ENCODE measurements around the gene MRGPRD.
A peak's percentile ranks its signal among the peaks of the same experiment; 100 is the strongest.

Gene MRGPRD

GRCh38 chr11:68973219-68973618 lies 7.6 kb downstream of the MRGPRD start:
- no peak for DNase-seq (ENCODE audit: extremely low spot score, insufficient read length, low read depth)
- FAIRE-seq = no peak

- FAIRE-seq (no peak), DNase-seq (ENCODE audit: extremely low spot score, insufficient read length, low read depth) (no peak)
Observed at GRCh38 chr11:68970921-68971636, 9.7 kb downstream of the MRGPRD start.

DNA sequence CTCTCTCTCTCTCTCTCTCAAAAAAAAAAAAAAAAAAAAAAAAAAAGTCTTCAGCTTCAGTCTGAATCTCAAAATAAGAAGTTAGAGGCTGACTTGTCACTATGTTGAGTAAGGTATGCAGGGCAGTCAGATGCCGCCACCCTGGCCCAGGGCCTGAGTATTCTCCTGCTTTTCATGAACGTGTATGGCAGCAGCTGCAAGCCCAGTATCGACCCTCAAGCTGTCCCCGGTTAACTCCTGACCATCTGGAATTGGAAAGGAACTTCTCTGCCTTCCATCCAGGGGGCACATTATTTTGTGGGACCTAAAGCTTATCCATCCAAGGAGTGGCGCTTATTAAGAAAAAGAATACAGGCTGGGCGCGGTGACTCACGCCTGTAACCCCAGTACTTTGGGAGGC lies 11.4 kb downstream of the MRGPRD start:
- no peak for DNase-seq (ENCODE audit: extremely low spot score, insufficient read length, low read depth)
- no peak for FAIRE-seq

DNA sequence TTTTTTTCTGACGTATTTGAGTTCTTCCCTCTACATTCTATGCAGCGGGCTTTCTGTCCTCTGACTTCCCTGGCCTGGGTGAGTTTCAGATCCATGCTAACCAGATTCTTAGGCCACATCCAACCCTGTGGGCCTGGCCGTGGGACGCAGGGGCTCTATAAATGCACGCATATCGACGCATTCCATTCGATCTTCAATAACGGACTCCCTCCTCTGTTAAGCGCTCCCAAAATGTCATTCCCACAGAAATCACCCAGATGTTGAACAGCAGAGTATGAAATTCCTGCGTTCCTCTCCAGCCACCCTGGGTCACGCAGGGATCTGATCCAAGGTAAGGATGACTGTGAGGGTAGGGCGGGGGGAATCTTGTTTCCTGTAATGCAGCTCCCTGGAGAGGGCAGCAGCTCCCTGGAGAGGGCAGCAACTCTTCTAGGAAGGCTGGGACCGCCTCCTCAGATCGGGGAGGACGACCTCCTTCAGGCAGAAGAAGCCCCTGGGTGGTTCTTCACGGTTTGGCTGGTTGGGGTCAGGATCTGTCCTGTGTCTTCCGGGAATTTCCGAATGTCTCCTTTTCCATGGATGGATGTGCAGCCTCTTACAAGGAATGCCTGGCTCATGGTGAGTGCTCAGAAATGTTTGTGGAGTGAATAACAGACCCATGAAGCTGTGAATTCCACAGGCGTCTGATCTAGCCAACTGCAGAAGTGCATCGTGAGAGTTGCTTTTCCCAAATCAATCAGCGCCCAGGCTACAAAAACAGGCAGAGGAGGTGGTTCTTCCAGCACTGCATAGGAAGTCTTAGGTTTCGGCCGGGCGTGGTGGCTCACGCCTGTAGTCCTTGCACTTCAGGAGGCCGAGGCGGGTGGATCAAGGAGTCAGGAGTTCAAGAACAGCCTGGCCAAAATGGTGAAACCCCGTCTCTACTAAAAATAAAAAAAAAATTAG lies 12.2 kb downstream of the MRGPRD start:
- FAIRE-seq = no peak

DNA sequence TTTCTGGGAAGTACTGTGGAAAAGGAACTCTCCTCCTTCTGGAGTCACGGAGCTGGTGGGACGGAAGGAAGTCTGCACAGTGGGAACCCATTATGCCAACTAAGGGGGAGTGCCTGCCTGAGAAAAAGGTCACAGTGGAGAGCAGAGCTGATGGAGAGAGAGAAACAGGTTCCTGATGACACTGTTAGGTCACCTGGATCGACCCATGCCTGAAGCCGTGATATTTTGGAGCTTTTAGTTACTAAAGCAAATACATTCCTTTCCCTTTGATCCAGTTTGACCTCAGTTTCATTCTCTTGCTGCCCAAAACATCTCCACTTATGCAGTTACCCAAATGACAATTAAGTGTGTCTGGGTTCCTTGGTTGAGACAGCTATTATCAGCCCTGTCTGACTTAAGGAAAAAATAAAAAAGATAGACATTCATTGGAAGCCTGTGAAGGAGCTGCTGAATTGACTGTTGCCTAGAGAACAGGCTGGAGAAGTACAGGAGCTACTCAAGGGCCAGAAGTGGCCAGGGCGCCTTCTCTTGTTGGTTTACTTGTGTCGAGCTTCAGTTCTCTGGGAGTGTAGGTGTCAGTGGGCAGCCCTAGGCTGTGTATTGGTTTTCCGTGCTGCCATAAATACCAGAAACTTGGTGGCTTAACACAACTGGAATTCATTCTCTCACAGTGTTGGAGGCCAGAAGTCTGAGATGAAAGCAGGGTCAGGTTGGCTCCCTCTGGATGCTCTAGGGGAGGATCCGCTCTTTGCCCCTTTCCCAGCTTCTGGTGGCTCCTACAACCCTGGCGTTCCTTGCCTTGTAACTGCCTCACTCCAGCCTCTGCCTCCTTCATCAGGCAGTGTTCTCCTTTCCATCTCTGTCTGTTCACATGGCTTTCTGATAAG lies 13.6 kb downstream of the MRGPRD start:
- DNase-seq (ENCODE audit: extremely low spot score, insufficient read length, low read depth) (no peak), FAIRE-seq (no peak)

More for the DNA sequence above, 12.2 kb downstream of the MRGPRD start:
- no peak for DNase-seq (ENCODE audit: extremely low spot score, insufficient read length, low read depth)

- no peak for DNase-seq (ENCODE audit: extremely low spot score, insufficient read length, low read depth)
- FAIRE-seq = no peak
Observed at GRCh38 chr11:68965901-68966853, 14.6 kb downstream of the MRGPRD start.

DNA sequence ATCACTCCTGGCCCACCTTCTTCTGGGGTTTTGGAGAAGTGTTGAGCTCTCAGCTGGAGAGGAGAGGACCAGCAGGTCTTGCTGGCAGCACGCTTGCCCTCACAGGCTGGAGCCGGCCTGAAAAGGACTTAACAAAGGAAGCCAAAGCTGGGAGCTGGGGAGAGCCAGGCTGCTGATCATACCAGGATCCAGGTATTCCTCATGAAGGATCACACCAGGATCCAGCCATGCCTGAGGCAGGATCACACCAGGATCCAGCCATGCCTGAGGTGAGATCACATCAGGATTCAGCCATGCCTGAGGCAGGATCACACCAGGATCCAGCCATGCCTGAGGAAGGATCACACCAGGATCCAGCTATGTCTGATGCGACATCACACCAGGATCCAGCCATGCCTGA lies 17.0 kb downstream of the MRGPRD start:
- FAIRE-seq = peak; percentile 9
- DNase-seq (ENCODE audit: extremely low spot score, insufficient read length, low read depth) = no peak

DNA sequence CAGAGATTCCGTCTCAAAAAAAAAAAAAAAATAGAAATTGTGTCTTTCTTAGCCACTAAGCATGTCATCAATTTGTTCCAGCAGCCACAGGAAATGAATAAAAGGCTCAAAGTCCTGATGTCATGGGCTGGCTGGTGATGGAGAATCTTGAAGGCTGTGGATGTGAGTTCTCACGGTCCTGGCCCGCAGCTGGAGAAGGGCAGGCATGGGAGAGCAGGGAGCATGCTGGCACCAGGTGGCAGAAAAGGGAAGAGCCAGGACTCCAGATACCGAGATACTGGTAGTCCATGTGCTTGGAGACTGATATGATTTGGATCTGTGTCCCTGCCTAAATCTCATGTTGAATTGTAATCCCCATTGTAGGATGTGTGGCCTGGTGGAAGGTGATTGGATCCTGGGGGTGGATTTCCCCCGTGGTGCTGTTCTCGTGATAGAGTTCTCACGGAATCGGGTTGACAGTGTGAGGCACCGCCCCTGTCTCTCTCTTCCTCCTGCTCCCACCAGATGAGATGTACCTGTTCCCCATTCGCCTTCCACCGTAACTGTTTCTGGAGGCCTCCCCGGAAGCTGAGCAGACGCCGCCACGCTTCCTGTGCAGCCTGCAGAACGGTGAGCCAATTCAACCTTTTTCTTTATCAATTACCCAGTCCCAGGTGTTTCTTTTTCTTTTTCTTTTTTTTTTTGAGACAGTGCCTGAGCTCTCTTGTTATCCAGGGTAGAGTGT lies 18.1 kb downstream of the MRGPRD start:
- no peak for FAIRE-seq

DNA sequence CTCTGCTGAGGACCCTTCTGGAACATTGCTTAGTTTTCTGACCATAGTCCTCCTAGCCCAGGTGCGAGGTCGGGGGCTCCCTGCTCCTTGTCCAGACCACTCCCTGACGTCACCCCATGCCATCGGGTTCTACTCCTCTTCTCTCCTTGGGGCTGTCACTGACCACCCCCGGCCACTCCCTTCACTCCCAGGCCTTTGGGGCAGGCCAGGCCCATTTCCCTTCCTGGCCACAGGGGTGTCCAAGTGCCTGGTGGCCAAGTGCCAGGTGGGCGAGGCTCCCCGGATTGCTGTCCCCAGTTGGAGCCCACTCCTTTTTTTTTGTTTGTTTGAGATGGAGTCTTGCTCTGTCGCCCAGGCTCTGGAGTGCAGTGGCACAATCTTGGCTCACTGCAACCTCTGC lies 19.5 kb downstream of the MRGPRD start:
- DNase-seq (ENCODE audit: extremely low spot score, insufficient read length, low read depth) (no peak), FAIRE-seq (no peak)

More for the DNA sequence above, 18.1 kb downstream of the MRGPRD start:
- DNase-seq (ENCODE audit: extremely low spot score, insufficient read length, low read depth) = no peak

DNA sequence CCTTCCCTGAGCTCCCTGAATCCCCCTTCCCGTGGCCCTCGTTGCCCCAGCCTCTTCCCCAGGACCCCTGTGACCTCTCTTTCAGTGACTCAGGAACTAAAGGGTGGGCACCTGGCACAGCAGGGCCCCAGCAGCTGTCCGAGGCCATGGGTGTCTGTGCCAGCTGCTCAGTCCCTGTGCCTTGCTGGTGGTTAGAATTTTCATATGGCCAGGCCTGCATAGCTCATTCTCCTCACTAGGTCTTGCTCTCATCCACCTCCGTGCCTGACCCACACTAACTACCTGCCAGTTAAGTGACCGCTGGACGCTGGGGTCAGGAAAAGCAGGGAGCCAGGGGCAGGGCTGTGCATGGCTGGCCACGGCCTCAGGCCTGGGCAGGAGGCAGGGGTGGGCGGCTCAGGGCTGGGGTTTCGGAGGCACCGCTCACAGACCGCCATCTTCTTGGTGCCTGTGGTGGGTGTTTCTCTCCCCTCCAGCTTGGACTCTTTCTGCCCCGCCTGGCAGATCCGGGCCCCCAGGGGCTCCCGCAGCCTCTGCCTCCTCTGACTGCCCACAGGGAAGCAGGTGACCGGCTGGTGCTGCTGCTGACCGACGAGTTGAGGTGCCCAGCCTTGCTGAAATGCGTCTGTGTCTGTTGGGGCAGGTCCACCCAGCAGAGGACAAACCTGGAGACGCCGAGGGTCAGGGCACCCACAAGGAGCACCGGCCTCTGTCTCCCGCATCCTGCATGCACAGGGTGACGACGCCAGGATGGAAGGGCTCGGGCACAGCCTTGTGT lies 20.3 kb downstream of the MRGPRD start:
- FAIRE-seq (no peak), DNase-seq (ENCODE audit: extremely low spot score, insufficient read length, low read depth) (no peak)

- FAIRE-seq (no peak), DNase-seq (ENCODE audit: extremely low spot score, insufficient read length, low read depth) (no peak)
Observed at GRCh38 chr11:68959465-68960293, 21.1 kb downstream of the MRGPRD start.

DNA sequence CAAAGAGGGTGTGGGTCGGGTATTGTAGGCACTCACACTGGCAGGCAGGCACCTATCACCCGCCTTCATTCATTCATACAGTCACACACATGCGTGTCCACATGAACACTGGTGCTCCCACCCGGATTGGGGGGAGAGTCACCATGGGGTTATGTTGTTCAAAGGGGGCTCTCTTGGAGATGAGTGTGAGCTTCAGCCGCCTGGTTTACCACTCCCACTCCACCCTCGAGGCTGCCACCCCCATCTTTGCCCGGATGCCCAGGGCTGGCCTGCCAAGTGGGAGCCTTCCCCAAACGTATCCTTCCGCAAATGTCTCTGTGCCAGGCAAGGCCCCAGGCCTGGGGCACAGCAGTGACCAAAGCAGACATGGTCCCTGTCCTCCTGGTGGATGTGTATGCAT lies 22.6 kb downstream of the MRGPRD start:
- FAIRE-seq = no peak
- no peak for DNase-seq (ENCODE audit: extremely low spot score, insufficient read length, low read depth)

- DNase-seq (ENCODE audit: extremely low spot score, insufficient read length, low read depth) = no peak
- no peak for FAIRE-seq
Observed at GRCh38 chr11:68956547-68957254, 24.1 kb downstream of the MRGPRD start.

DNA sequence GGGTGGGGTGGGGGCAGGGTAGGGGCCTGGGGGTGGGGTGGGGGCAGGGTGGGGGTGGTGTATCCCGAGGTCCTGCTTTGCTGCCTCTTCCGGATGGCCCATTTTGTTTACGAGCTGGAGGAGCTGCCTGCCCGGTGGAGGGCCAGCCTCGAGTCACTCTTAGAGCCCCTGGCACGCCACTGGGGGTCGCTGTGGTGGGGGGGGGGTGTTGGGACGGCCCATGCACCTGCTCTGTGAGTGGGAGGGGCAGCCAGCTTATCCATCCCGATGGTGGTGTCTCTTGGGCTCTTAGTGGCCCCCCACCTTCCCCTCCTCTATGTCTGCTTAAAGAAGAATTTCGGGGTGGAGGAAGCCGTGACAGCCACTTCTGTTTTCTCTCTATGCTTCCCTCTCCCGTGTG lies 24.6 kb downstream of the MRGPRD start:
- FAIRE-seq = no peak
- DNase-seq (ENCODE audit: extremely low spot score, insufficient read length, low read depth) = no peak

- DNase-seq (ENCODE audit: extremely low spot score, insufficient read length, low read depth) (no peak), FAIRE-seq (no peak)
Observed at GRCh38 chr11:68955607-68955958, 25.2 kb downstream of the MRGPRD start.

DNA sequence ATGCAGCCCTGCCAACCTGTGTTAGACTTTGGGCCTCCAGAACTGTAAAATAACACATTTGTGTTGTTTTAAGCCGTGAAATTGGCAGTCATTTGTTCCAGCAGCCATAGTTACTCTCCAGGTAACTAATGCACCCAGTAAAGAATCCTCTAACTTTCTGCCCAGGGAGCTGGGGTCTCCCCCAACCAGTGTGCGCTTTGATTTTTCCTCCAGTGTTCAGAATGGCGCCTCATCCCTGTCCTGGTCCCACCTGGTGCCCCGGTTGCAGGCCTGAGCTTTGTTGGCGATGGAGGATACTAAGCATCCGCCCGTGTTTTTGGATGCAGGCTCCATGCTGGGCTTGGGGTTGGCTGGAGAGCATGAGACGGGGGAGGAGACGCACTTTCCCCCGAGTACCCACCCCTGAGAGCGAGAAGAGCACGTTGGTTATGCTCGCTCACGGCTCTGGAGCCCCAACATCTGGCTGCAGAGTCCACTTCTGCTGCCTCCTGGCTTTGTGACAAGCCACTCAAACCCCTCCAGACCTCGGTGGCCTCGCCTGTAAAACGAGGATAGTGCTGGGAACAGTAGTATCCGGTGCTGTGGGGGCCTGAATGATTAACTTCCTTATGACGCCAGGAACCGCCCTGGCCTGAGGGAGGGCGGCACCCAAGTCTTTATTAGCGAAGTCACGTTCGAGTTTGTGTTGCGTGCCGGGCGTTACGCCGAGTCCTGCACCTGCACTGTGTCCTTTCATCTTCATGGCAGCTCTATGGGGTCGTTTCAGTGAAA lies 25.8 kb downstream of the MRGPRD start:
- DNase-seq (ENCODE audit: extremely low spot score, insufficient read length, low read depth) = no peak
- no peak for FAIRE-seq

Data from GM18507 (cell line).